KBM-7 (cell line): ENCODE results near the gene UBE2S.

Experiments used
- DNase-seq: peaks from one replicate; pipeline ENCODE4 v3.0.0-alpha.2; 2015
- in situ Hi-C: fragments of 300-500 bp; cut with MboI; formaldehyde crosslinking; loops from 2 replicates; pipeline ENCODE4 v1.14.3; 2020; ENCODE audit warnings: low sequenced_read_pairs, low pct_unique_long_range_greater_than_20kb, mixed read lengths

The UBE2S gene

DNA sequence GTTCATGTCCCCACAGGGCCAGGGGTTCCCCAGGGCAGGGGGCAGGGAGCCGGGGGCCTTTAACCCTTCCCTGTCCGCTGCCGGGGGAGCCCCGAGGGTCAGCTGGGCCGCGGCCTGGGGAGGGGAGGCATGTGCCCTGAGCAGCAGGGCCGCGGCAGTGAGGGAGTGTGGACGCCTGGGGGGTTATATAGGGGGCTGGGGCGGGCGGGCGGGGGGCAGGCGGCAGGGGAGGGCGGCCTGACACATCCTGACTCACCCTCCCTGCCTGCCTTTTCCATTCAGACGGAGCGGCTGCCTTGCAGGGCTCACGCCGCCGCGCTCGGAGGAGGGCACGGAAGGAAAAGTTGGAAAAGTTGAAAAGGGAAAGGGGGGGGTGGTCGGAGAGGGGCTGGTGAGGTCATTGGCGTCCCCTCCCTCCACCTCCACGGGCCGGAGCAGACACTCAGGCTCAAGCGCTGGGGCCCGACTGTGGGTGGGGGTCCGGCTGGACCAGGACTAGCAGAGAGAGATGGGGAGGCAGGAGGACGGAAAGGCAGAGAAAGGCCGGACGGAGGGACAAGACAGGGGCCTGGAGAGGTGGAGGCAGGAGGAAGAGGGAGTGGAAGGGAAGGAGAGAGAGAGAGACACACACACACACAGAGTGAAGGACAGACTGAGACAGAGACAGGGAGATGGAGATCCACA lies 37.1 kb downstream of the UBE2S start, which contains the start of gene IL11:
TSS of gene IL11 (minus strand) at position 159 of the 684 bp plus-strand sequence. CDS start at position 6, 153 bp downstream.
- in situ Hi-C loops = no loop called here
- DNase-seq = no peak

- in situ Hi-C loops = no loop called here
- no peak for DNase-seq
Observed at GRCh38 chr19:55369653-55370304, 37.8 kb downstream of the UBE2S start.

- no peak for DNase-seq
- in situ Hi-C loops = no loop called here
Observed at GRCh38 chr19:55368701-55369563, 38.7 kb downstream of the UBE2S start.

DNA sequence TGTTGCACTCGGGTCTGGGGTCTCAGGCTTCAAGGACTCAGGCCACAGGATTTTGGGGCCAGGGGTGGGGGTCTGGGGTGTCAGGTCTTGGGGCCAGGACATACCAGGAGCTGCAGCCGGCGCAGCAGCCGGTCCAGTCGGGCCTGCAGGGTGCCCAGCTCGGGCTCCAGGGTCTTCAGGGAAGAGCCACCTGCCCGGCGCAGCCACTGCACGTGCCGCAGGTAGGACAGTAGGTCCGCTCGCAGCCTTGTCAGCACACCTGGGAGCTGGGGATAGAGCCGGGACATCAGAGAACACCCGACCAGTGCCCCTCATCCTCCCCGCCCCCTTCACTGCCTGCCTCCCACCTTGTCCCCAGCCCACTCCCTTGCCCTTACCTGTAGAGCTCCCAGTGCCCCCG lies 39.5 kb downstream of the UBE2S start:
- in situ Hi-C loops = no loop called here
- DNase-seq = no peak

DNA sequence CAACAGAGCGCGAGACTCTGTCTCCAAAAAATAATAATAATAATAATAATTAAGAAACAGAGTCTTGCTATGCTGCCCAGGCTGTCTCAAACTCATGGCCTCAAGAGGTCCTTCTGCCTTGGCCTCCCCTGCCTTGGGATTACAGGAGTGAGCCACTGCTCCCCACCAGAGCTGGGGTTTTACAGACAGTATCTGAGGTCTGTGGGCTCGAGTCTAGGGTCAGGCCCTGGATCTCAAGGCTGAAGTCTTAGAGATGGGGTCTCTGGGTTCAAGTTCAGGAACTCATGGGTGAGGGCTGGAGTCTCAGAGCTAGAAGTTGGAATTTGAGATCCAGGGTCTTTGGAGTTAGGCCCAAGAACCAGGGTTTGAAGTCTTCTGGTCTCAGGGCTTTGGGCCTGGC lies 40.8 kb downstream of the UBE2S start:
- in situ Hi-C loops = no loop called here
- DNase-seq = no peak

DNA sequence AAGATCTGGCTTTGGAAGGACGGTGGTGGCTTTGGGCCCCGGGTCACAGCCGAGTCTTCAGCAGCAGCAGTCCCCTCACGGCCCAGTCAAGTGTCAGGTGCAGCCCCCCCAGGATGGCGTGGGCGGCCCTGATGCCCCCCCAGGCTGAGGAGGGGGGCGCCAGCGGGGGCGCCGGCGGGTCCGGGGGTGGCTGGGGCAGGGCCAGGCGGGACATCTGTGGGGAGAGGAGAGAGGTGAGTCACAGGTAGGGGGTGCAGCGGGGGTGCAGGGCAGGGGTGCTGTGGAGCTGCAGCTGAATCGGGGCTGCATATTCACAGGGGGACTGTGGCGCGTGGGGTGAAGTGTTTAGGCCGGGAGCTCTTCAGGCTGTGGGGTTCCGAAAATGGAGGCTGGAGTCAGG lies 41.6 kb downstream of the UBE2S start:
- no peak for DNase-seq
- in situ Hi-C loops = no loop called here

- no peak for DNase-seq
- in situ Hi-C loops = no loop called here
Observed at GRCh38 chr19:55365245-55365644, 42.3 kb downstream of the UBE2S start.

- DNase-seq = no peak
- in situ Hi-C loops = no loop called here
Observed at GRCh38 chr19:55362990-55363716, 44.4 kb downstream of the UBE2S start, which contains the start of gene GARIN5B. GARIN5B (minus strand) TSS chr19:55363260; CDS start chr19:55363066, 194 bp downstream.

DNA sequence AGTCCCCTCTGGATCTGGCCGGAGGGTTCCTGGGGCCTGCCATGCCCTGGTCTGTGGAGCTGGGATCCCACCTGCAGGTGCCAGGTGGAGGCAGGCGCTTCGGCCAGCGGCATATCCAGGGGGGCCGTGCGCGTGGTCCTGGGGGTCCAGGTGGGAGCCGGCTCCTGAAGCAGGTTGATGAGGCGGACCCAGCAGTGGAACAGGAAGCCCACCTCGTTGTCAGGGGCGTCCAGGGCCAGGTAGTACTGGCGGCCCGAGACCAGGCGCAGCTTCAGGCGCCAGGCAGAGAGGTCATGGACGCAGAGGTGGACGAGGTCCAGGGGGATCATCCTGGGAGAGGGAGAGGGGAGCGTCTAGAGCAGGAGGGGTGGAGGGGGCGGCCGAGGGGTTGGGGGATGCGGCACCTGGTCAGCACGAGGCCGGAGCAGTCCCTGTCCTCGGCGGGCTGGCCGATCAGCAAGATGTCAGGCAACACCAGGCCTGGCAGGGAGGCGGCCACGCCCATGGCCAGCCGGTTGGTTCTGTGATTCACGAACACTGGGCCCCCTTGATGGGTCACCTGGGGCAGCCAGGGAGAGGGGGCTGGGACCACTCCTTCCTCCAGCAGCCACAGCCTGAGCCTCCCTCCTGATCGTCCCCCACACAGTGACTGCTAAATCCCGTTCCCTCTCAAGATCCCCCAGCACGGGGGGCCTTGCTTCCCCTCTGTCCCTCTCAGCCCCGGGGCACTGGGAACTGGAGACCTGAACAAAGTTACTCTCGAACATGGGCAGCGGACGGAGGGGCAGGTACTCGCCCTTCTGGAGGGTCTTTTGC lies 45.2 kb downstream of the UBE2S start:
- in situ Hi-C loops = no loop called here

DNA sequence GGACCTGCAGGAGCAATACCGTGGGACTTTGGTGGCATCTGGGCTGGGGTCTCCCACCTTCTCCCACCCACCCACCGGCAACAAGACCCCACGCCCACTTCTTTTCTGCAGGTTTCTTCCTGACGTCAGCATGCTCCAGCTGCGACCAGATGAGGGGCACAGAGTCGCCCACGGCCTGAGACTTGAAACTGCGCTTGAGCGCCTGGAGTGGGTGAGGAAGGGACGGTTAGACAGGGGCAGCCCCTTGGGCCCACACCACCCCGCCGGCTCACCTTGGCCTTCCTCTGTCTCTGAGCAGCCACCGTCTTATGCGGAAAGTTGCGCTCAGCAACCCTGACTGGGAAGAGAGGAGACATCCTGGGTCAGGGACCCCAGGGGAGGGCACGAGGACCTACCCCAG lies 46.7 kb downstream of the UBE2S start:
- in situ Hi-C loops = no loop called here
- no peak for DNase-seq

More for the DNA sequence above, 45.2 kb downstream of the UBE2S start:
- no peak for DNase-seq

DNA sequence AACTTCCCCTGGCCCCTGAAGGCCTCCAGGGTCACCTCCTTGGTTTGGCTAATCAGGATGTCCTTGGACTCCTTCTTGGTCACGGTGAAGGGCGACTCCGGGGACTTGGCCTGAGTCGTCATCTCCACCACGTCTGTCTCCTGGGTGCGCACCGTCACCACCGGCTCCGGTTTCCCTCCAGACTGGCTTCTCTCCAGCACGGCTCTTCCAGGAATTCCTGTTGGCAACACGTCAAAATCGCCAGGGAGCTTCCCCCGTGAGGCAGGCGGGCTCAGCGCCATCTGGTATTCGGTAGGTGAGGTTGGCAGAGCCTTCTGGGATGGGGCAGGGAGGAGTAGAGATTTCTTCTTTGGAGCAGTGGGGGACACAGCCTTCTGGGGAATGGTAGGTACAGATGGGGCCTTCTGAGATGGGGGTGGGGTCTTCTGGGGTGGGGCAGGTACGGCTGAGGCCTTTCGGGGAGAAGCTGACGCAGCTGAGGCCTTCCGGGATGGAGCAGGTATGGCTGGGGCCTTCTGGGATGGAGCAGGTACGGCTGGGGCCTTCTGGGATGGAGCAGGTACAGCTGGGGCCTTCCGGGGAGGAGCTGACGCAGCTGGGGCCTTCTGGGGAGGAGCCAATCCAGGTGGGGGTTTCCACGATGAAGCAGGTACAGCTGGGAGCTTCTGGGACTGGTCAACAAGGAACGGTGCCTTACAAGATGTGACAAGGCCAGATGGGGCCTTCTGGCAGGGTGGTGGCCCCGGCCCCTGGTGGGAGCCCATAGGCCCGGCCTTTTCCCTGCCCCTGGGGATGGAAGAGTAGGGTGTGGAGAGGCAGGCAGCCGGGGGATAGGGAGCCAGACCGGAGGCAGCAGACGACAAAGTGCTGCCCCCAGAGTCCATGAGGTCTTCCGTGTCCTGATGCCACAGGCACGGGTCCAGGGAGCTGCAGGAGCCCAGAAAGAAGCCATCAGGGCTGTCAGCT lies 48.4 kb downstream of the UBE2S start:
- DNase-seq = no peak
- in situ Hi-C loops = no loop called here

GRCh38 chr19:55358493-55358892 lies 49.1 kb downstream of the UBE2S start:
- in situ Hi-C loops = no loop called here
- no peak for DNase-seq

- DNase-seq = no peak
- in situ Hi-C loops = no loop called here
Observed at GRCh38 chr19:55355213-55355821, 52.3 kb downstream of the UBE2S start.

DNA sequence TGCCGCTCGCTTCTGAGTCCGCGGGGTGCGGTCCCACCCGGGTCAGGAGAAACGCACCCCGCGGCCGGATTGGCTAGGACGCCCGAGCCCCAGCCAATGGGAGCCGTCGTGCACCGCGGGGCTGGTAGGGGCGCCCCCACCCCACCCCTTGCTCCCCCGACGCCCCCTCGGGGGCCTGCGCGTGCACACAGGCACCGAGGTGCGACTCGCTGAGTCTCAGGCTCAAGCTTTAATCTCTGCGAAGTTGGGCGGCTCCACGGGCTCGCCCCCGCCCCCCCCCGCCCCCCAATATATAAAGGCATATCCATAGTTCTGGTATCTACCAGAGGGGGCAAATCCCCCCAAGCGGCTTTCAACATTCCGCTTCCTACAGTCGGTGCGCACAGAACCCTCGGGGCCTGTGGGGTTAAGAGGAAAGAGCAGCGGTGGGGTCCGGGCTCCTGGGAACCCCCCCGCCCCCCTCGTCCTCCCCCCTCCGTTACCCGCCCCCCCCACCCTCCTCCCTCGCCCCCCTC lies 52.8 kb downstream of the UBE2S start, which contains the start of gene COX6B2:
TSS of gene COX6B2 (minus strand) at position 22 of the 515 bp plus-strand sequence. CDS start 198 bp downstream, outside the sequence.
- in situ Hi-C loops = no loop called here

DNA sequence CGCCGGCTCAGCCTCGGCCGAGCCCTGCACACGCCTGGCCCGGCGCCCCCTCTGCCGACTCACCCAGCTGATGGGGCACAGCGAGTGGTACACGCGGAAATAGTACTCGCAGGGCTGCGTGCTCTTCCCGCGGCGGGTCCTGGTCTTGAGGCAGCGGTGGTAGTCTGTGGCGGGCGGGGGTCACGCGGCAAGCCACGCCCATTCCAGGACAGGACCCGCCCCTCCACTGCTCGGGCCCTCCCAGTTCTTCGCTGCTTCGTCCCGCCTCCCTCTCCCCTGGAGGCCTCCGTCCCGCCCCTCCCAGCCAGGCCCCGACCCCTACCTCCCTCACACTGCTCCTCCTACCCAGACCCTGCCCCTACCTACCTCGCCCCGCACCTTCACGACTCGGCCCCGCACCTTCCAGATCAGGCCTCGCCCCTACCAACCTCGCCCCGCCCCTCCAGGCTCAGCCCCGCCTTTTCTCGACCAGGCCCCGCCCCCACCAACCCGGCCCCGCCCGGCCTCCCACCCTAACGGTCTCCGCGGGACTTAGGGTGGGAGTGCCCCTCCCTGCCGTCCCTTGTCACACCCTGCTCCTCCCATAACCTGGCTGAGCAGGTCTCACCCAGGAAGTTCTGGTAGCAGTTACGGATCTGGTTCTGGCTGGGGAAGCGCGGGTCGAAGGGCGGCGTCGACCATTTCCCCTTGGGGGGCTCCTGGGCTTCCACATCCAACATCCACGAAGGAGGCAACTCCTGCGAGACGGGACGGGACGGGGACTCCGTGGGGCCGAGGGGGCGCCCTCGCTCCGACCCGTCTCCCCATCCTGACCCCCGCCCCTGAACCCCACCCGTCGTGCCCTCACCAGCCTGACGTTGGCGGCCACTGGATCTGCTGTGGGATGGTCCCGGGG lies 53.5 kb downstream of the UBE2S start:
- in situ Hi-C loops = no loop called here
- peak; percentile 81 for DNase-seq

More for the DNA sequence above, 52.8 kb downstream of the UBE2S start, which contains the start of gene COX6B2:
- no peak for DNase-seq

- in situ Hi-C loops = no loop called here
- DNase-seq = no peak
Observed at GRCh38 chr19:55353356-55353802, 54.2 kb downstream of the UBE2S start.
